Cerebellar nuclear complex (tissue), 1 donor: ENCODE data around the gene PTK6.
"Not testable (repeated sequence)": the region's sequence is repeated elsewhere in the genome, so short reads cannot be mapped to it uniquely, and the experiment has no call there.

Experiments used
- DNase-seq, 2 experiments: peaks; one replicate each; lab custom pipeline; 2025; lab: John Stamatoyannopoulos, UW

Gene PTK6

DNA sequence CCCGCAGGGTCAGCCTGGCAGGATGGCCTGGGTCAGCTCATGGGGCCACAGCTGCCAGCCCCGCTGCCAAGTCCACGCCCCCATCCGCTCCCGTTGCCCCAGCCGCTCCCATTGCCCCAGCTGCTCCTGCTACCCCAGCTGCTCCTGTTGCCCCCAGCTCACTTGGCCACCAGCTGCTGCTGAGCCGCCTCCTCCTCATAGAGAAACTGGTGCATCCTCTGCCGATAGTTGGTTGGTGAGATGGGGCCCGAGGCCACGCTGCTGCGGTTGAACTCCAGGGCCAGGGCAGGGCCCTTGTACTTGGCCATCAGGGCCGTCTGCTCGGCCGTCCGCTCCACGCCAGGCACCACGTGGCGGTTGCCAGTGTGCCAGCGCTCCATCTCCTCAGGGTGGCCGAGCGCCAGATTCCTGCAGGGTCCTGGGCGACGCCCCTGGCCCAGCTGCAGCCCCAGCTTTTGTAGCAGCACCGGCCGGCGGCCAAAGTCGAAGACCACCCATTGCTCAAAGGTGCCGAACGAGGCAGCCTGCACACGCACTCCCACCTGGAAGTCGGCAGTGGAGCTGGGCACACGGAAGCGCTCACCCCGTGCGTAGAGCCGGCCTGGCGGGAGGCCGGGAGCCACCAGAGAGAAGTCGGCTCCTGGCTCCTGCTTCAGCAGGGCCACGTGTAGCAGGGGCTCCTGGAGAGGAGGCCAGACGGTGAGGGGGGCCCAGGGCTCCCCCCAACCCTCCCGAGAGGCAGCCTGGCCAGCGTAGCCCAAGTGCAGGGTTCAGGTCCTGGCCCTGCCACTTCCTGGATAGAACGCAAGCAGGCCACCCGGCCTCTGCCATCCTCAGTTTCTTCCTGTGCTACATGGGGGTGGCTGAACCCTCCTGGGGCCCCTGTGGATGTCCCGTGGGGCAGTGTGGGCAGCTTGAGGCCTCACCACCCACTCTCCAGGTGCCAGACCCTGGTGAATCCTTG, 32.1 kb upstream of the PTK6 start:
- DNase-seq = no peak

DNA sequence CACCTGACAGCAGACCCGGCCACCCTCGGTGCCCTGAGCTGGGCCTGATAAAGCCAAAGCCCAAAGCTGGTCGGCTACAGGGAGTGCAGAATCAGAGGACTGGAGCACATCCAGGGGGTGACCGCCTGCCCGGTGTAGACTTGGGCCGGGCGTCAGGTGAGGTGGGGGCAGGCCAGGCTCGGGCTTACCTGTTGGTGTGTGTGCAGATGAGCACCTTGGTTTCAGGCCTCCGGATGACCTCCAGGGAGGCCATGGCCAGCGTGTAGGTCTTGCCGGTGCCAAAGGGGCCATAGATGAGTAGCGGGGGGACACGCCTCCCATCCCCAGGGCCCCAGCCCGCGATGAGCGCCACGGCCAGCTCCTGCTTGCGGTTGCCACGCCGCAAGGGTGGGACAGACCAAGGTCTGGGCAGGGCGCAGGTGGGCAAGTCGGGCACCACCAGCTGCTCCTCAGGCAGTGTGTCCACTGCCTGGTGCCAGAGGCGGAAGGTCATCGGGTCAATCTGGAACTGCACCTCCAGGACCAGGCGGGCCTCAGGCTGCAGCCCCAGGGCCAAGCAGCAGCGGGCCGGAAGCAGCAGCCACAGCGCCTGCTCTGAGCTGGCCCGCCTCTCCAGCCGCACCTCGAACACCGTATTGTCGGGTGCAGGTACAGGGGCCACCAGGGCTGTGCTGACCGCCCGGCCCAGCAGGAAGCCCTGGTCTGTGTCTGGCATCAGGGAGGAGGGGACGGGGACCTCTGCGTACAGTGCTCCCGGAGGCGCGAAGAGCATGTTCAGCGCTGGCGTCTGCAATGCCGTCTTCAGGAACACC, 31.2 kb upstream of the PTK6 start:
- no peak for DNase-seq

DNA sequence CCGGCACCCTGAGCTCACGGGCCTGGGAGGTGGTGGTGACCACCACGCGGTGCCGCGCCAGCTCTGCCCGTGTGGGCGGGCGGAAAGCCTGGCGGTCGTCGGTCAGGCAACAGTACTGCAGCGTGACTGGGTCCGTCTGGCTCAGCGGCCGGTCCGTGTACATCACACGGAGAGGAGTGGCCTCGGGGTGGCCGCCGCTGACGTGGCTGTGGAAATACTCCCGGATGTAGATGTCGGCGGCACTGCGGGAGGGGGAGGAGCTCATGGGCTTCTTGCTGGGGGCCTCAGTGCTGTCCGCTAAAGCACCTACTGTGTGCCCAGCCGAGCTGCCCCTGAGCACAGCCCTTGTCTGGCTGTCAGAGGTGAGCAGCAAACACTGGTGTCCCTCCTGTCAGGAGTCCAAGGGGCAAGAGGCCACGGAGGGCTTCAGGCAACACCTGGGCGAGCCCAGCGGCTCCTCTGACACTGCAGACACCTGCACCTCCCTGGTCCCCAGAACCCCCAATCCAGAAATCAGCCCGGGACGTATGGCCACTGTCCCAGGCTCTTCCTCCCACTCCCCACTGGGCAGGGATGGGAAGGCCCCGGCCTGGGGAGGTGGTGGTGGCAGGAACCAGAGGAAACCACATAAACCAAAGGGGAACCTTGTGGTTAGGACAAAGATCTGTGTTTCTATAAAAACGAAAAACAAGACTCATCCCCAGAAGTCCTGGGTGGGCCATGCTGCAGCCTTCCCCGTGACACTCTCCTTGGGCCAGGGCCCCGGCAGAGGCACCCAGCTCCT, 30.4 kb upstream of the PTK6 start:
- DNase-seq = no peak

DNA sequence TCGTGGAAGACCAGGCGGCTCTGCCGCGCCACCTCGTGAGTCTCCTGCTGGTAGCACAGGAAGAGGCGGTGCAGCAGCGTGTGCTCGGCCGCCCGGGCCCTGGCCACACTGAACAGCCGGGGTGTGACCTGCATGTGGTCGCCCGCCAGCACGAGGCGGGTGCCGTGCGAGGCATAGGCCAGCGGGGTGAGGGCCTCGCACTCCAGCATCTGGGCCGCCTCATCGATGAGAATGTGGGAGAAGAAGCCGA, 29.9 kb upstream of the PTK6 start:
- no peak for DNase-seq

DNA sequence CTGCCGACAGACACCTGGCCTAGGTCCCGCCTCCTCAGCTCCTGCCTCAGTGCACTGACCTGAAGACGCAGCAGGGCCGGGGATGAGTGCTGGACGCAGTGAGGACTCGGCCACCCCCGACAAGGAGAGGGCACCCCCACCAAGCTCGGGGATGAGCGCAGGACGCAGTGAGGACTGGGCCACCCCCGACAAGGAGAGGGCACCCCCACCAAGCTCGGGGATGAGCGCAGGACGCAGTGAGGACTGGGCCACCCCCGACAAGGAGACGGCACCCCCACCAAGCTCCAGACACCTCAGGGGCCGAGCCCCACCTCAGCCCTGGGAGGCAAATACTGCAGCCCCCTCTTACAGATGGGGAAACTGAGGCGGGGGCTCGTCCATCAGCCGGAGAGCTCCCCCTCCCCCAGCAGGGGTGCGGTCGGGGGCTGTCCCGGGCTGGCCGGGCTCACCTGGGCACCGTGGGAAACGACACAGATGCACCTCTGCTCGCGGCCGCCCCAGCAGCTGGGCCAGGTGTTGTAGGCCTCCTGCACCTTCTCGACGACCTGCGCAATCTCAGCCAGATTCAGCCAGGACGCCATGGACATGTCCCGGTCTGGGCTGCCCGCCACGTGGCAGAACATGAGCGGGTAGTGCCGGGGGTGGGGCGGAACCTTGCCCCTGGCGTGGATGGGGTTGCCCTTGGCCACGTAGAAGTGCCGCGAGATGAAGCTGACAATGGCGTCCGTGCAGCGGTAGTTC, 29.4 kb upstream of the PTK6 start:
- DNase-seq = no peak

DNA sequence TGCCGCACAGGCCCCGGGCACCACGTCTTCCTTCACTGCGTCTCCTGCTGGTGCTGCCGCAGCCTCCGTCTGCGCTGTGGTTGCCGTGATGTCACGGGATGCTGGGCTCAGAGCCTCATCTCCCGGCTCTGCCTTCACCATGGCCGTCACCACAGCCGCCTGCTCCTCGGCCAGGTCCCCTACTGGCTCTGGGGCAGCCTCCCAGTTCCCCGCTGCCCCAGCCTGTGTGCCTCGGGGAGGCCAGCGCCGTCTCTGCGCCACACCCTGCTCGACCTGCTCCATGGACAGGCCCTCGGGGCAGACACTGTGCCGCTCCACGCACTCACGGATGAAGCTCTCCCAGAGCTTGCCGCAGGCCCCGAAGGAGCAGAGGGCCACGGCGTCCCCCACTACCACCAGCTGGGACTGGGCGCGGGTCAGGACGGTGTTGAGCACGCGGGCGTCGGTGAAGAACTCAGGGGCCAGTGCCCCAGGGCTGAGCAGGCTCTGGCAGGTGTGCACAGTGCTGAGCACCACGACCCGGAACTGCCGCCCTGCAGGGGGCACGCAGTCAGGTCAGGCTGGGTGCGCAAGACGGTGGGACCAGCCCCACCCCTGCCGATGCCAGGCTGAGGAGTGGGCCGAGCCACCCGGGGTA, 28.6 kb upstream of the PTK6 start:
- no peak for DNase-seq

DNA sequence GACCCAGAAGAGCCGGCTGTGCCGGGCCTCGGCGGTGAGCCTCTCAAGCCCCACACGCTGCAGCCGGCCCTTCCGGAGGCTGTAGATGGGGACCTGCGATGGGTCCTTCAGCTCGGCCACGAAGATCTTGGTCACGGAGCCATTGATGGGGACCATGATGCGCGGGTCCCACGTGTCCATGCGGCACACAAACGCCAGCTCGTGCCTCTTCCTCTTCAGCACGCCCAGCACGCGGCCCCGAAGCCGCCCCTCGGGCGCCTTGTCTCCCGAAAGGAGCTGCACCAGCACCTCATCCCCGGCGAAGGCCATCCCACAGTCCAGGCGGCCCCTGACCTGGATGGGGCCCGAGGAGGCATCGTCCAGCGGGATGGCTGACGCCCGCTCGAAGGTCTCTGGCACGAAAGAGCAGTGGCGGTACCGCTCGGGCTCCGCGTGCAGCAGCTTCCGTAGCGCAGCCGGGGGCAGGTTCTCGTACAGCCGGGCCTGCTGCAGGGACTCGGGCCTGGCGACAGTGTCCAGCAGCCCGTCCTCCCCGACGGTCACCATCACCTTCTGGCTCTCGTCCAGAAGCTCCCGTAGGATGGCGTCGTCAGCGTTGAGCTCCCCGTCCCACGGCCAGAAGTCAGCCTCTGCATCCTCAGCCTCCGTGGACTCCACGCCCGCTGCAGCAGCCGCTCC, 28.0 kb upstream of the PTK6 start:
- no peak for DNase-seq

DNA sequence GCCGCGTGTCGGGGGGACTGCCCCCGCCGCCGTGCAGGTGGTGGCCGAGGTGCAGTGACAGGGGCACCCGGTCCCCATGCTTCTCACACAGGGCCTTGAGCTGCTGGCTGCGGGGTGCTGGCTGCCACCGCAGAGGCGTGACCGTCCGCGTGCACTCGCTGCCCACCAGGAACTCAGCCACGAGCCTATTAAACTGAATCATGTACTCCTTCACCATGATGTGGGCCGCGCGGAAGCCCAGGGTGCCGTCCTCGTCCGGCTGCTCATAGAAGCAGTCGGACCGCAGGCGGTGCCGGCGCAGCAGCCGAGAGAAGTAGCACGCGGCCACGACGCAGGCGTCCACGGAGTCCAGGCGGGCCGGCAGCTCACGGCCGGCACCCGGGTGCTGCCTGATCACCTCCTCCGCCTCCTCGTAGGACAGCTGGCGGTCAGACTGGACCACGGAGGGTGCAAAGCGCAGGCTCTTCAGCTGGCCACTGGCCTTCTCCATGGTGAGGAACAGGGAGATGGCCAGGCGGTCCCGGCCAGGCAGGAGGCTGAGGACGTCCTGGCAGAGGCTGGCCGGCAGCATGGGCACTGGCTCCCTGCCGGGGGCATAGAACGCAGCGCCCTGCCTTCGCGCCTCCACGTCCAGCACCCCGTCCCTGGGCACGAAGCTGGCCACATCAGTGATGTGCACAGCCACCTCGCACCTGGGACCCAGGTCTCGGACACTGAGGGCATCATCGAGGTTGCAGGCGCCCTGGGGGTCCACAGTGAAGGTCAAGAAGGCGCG, 27.0 kb upstream of the PTK6 start:
- DNase-seq = no peak

DNA sequence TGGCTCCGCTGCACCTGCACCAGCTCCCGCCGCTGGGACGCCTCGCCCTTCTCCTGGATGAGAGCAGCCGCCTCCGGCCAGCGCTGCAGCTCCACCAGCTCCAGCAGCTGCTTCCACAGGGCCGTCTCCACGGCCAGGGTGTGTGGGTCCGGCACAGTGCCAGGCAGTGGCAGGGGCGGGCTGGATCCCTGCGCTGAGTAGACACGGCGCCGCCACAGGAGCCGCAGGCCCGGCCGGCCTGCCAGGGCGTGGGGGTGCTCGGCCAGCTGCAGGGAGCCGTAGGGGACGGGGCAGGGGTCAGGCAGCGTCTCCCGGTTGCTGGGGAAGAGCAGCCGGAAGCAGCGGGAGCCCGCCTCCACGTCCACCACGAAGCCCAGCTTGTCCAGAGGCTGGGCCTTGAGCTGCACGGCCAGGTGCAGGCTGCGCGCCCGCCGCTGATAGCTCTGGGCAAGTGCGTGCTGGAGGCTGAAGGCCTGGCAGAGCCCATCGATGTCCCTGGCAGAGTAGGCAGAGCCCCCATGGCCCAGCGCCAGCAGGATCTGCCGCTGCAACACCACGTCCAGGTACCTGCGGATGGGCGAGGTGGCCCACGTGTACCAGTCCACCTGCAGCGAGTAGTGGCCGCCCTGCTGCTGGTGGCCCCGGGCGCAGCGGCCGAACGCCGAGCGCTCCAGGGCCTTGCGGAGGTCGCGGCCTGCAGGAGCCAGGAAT, 26.2 kb upstream of the PTK6 start:
- DNase-seq = no peak

DNA sequence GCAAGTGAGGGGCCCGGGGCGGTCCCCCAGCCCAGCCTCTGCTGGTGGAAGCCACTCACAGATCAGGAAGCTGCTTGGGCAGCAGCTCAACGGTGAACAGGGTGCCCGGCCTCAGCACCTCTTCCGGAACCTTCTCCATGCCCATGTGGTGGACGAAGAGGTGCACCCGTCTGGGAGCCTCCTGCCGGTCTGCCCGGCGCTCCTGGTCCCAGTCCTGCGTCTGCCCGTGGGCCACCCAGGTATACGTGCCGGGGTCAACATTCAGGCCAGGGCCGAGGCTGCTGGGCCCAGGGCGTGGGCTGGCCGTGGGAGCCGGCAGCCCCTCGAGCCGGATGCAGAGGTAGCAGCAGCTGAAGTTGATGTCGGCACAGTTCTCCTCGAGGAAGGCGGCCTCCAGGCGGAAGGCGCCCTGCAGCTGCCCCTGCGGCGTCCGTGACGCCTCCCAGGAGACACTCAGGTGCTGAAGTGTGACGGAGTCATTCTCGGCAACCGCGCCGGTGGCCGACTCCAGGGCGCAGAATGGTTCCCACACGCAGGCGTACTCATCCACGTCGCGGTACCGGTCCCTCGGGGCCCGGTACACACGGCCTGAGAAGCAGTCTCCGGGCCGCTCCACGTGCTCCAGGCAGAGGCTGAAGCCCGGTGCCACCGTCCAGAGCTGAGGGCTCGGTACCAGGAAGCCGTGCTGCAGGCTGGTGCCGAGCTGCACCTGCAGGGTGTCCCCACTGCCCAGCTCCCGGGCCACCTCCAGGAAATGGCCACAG, 25.5 kb upstream of the PTK6 start:
- DNase-seq = no peak

DNA sequence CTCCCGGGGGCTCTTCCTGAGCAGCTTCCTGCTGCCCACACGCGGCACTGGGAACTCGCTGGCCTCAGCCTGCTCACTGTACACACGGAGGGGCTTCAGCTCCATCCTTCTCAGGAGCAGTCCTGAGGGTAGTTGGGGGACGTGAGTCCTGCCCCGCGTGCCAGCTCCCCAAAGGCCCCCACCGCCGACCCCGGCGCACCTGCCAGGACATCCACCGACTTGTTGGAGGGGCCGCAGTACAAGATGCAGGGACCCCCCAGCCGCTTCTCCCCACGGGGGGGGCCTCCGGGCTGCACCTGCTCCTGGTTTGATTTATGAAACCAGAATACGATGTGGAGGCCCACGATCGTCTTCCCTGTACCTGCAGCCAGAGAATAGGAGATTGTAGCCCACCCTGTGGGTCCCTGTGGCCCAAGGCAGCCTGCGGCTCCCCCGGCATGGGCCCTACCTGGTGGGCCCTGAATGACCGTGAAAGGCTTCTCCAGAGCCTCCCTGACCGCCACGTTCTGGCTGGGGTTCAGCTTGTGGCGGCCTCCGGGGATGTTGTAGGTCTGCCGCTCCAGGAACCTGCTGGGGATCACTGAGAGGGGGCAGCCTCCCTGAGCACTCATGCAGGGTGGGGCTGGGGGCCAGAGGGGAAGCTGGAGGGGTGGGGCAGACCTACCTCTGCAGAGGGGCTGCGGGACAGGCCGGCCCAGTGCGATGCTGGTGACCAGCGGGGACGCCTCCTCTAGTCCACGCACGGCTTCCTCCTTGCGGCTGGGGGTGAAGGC, 24.6 kb upstream of the PTK6 start:
- no peak for DNase-seq

DNA sequence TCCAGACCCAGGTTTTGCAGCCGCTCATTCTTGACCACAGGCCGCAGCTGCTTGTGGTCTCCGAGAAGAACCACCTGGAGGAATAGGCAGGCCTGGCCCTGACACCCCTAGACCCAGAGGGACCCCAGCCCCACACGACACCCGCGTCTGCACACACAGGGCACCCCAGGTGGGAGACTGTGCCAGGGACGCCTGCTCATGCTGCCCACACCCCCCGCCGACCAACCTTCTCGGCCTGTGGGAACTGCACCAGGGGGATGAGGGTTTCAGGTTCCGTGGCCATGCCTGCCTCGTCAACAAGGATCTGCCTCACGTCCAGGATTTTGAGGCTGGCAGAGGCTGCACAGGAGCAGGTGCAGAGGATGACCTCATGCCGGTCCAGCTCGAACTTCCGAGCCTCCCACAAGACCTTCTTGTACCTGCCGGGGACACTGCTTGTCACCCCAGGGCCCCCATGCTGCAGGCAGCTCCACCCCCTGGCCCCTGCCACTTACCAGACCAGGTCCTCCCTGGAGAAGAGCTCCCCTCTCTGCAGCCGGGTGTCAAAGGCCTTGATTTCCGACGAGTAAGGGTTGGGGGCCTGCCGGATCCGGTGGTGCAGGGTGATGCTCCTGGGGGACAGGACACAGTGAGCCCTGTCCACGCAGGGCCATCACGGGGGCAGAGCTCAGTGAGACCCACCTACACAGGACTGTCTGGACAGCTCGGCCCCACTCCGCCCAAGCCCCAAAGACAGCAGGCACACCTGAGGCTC, 23.9 kb upstream of the PTK6 start:
- no peak for DNase-seq

DNA sequence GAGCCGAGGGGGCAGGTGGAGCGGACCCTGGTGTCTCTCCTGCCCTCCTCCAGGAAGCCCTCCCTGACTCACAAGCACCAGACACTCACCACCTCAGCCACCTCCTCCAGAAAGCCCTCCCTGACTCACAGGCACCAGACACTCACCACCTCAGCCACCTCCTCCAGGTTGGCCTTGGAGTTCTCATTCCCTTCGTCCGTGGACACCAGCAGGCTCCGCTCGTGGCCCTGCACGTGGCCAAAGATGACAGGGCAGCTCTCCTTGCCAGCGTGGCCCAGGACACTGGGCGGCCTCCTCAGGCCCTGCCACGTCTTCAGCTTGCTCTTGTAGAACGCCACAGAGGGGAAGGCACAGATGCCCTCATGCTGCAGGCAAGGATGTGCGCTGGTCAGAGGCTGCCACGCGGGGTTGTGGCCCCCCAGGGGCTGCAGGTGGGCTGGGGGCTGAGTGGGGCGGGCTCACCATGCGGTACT, 23.2 kb upstream of the PTK6 start:
- no peak for DNase-seq

DNA sequence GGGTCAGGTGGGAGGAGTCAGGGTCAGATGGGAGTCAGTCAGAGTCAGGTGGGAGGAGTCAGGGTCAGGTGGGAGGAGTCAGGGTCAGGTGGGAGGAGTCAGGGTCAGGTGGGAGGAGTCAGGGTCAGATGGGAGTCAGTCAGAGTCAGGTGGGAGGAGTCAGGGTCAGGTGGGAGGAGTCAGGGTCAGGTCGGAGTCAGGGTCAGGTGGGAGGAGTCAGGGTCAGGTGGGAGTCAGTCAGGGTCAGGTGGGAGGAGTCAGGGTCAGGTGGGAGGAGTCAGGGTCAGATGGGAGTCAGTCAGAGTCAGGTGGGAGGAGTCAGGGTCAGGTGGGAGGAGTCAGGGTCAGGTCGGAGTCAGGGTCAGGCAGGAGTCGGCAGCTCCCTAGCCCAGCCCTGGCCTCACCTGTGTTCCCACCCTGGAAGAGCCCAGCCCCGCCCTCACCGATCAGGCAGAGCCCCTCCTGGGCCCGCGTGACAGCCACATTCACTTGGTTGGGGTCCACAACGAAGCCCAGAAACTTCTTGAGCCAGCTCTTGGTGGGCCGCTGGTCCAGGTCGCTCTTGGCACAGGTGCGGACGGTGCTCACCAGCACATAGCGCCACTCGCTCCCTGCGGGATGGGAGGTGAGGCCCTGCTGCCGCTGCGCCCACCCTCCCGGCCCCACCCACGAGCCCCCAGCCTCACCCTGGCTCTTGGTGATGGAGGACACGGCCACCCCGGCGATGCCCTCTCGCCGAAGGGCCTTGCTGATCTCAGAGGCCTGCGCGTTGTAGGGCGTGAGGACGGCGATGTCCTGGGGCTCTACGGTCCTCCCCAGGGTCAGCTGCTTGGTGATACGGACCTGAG, 22.5 kb upstream of the PTK6 start:
- DNase-seq = not testable (repeated sequence)

DNA sequence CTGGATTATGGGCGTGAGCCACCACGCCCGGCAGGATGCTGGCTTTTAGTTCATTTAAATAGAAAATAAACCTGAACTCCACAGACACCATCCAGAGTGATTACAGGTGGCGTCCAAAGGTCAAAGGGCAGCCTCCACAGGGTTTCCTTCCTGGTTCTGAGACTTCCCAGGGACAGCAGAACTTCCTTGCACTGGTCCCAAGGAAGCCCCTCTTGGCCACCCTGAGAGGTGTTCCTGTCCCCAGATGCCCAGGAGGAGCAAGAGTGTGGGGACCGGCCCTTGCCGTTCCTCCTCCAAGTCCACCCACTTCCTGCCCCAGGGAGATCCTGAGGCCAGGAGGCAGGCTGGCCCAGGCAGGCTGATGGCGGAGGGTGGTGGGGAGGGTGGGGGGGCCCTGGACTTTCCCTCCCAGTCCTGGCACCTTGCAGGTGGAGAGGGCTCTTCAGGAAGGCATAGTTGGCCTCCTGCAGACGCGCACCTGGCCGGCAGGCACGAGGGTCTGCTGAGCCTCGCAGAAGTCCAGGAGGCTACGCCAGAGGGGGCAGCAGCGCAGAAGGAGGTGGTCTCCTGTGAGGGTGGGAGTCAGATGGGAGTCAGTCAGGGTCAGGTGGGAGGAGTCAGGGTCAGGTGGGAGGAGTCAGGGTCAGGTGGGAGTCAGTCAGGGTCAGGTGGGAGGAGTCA, 21.8 kb upstream of the PTK6 start:
- no peak for DNase-seq
